ENCODE measurements around the gene GALNT11.
A peak's percentile ranks its signal among the peaks of the same experiment; 100 is the strongest.

GALNT11 gene

GRCh38 chr7:152025077-152025936, at the start of gene GALNT11:
Gene GALNT11, plus strand, starts transcription at chr7:152025674. Its CDS starts 68,554 bp downstream, at chr7:152094228.
- Histone ChIP-seq H3K36me3 (ENCODE audit: insufficient read depth, insufficient read length, low read length) (peaks cover 12% of the 10 kb centered on the region), H3K4me3 (ENCODE audit: insufficient read length, low read depth) (peak within 1 kb of the TSS; percentile 71), H3K9me3 (ENCODE audit: insufficient read depth, low read length) (peaks cover 12% of the 10 kb centered on the region; the same call in 1 of the 2 replicates), H3K9ac (ENCODE audit: insufficient read length, low read depth) (peak within 1 kb of the TSS; percentile 82), H3K27me3 (ENCODE audit: insufficient read depth, insufficient read length) (no peaks in the 10 kb centered on the region), H3K4me1 (ENCODE audit: insufficient read depth, insufficient read length) (no peaks in the 10 kb centered on the region)
- TF ChIP-seq YY1 (IDR thresholded peaks at IDR 0.05; ENCODE audit: insufficient read depth, insufficient read length) (no peak), ZNF274 (IDR thresholded peaks at IDR 0.05; ENCODE audit: low read depth, low read length) (no peak), SUZ12 (IDR thresholded peaks at IDR 0.05; ENCODE audit: extremely low read depth, insufficient read depth, insufficient read length) (no peak)
- peak; percentile 57 for DNase-seq (ENCODE audit: low read depth, low spot score)

GRCh38 chr7:151978616-151979015, 46.9 kb upstream of the GALNT11 start:
- Histone ChIP-seq H3K9ac (ENCODE audit: insufficient read length, low read depth) (no peak overlapping the region), H3K27me3 (ENCODE audit: insufficient read depth, insufficient read length) (no peaks in the 10 kb centered on the region), H3K36me3 (ENCODE audit: insufficient read depth, insufficient read length, low read length) (no peaks in the 10 kb centered on the region), H3K4me3 (ENCODE audit: insufficient read length, low read depth) (no peak overlapping the region), H3K9me3 (ENCODE audit: insufficient read depth, low read length) (no peaks in the 10 kb centered on the region), H3K4me1 (ENCODE audit: insufficient read depth, insufficient read length) (no peaks in the 10 kb centered on the region)
- no peak for DNase-seq (ENCODE audit: low read depth, low spot score)
- TF ChIP-seq YY1 (IDR thresholded peaks at IDR 0.05; ENCODE audit: insufficient read depth, insufficient read length) = no peak
- no peak for TF ChIP-seq ZNF274 (IDR thresholded peaks at IDR 0.05; ENCODE audit: low read depth, low read length)
- no peak for TF ChIP-seq SUZ12 (IDR thresholded peaks at IDR 0.05; ENCODE audit: extremely low read depth, insufficient read depth, insufficient read length)

DNA sequence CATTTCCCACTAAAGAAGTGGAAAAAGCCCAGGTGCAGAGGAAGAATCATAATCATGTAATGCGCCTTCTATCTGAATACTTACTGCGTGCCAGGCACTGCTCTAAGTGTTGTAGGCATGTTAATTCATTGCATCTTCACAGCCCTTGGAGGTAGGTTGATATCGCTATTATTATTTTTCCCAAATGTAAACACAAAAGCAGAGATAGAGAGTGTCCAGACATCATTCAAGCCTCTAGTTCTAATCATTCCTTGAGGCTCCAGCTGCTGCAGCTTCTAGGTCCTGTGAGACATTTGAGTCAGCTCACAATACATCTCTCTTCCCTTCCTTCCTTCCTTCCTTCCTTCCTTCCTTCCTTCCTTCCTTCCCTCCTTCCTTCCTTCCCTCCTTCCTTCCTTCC, 44.3 kb upstream of the GALNT11 start:
- H3K4me3 ChIP-seq (ENCODE audit: insufficient read length, low read depth) = no peak overlapping the region
- H3K9ac ChIP-seq (ENCODE audit: insufficient read length, low read depth) = no peak overlapping the region
- H3K9me3 ChIP-seq (ENCODE audit: insufficient read depth, low read length) = no peaks in the 10 kb centered on the region
- DNase-seq (ENCODE audit: low read depth, low spot score) = no peak
- no peaks in the 10 kb centered on the region for H3K27me3 ChIP-seq (ENCODE audit: insufficient read depth, insufficient read length)
- no peaks in the 10 kb centered on the region for H3K36me3 ChIP-seq (ENCODE audit: insufficient read depth, insufficient read length, low read length)
- no peaks in the 10 kb centered on the region for H3K4me1 ChIP-seq (ENCODE audit: insufficient read depth, insufficient read length)
- no peak for TF ChIP-seq ZNF274 (IDR thresholded peaks at IDR 0.05; ENCODE audit: low read depth, low read length)
- TF ChIP-seq YY1 (IDR thresholded peaks at IDR 0.05; ENCODE audit: insufficient read depth, insufficient read length) = no peak
- TF ChIP-seq SUZ12 (IDR thresholded peaks at IDR 0.05; ENCODE audit: extremely low read depth, insufficient read depth, insufficient read length) = no peak

DNA sequence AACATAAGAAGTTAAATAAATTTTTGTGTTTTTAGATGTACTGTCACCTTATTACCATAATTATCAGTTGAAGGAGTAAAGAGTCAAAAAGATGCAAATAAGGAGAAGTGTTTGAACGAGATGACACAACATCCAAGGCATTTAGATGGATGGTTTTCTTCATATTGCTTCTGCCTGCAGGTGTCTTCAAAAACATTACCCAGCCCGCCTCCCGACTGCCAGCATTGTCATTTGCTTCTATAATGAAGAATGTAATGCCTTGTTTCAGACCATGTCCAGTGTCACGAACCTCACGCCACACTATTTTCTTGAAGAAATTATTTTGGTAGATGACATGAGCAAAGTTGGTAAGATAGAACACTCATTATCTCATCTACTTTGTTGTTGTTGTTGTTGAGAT, 42.7 kb upstream of the GALNT11 start:
- no peak for DNase-seq (ENCODE audit: low read depth, low spot score)
- Histone ChIP-seq H3K36me3 (ENCODE audit: insufficient read depth, insufficient read length, low read length) (no peaks in the 10 kb centered on the region), H3K4me3 (ENCODE audit: insufficient read length, low read depth) (no peak overlapping the region), H3K9ac (ENCODE audit: insufficient read length, low read depth) (no peak overlapping the region), H3K9me3 (ENCODE audit: insufficient read depth, low read length) (no peaks in the 10 kb centered on the region), H3K27me3 (ENCODE audit: insufficient read depth, insufficient read length) (no peaks in the 10 kb centered on the region), H3K4me1 (ENCODE audit: insufficient read depth, insufficient read length) (no peaks in the 10 kb centered on the region)
- TF ChIP-seq ZNF274 (IDR thresholded peaks at IDR 0.05; ENCODE audit: low read depth, low read length) (no peak), SUZ12 (IDR thresholded peaks at IDR 0.05; ENCODE audit: extremely low read depth, insufficient read depth, insufficient read length) (no peak)

DNA sequence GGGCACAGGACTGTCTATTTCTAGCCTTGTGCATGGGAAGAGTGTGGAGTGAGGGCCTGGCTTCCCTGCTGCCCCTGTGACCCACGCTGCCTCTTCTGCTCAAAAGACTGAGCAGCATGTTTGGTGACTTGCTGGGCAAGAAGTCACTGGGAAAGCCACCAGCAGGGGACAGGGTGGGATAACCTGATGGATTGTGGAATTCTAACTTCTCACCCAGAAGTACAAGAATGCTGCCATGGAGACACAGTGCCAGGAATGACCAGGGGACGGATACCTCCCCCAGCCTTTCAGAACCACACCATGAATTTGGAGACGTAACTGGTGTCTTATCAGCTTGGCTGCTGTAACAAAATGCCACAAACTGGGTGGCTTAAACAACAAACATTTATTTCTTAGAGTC, 40.9 kb upstream of the GALNT11 start:
- no peak overlapping the region for H3K4me3 ChIP-seq (ENCODE audit: insufficient read length, low read depth)
- no peaks in the 10 kb centered on the region for H3K27me3 ChIP-seq (ENCODE audit: insufficient read depth, insufficient read length)
- no peaks in the 10 kb centered on the region for H3K9me3 ChIP-seq (ENCODE audit: insufficient read depth, low read length)
- DNase-seq (ENCODE audit: low read depth, low spot score) = no peak
- no peaks in the 10 kb centered on the region for H3K4me1 ChIP-seq (ENCODE audit: insufficient read depth, insufficient read length)
- TF ChIP-seq YY1 (IDR thresholded peaks at IDR 0.05; ENCODE audit: insufficient read depth, insufficient read length) (no peak), SUZ12 (IDR thresholded peaks at IDR 0.05; ENCODE audit: extremely low read depth, insufficient read depth, insufficient read length) (no peak), ZNF274 (IDR thresholded peaks at IDR 0.05; ENCODE audit: low read depth, low read length) (no peak)
- no peak overlapping the region for H3K9ac ChIP-seq (ENCODE audit: insufficient read length, low read depth)
- H3K36me3 ChIP-seq (ENCODE audit: insufficient read depth, insufficient read length, low read length) = no peaks in the 10 kb centered on the region

GRCh38 chr7:151987748-151988529, 37.5 kb upstream of the GALNT11 start:
- Histone ChIP-seq H3K4me3 (ENCODE audit: insufficient read length, low read depth) (no peak overlapping the region), H3K4me1 (ENCODE audit: insufficient read depth, insufficient read length) (no peaks in the 10 kb centered on the region), H3K27me3 (ENCODE audit: insufficient read depth, insufficient read length) (no peaks in the 10 kb centered on the region), H3K9ac (ENCODE audit: insufficient read length, low read depth) (no peak overlapping the region), H3K36me3 (ENCODE audit: insufficient read depth, insufficient read length, low read length) (no peaks in the 10 kb centered on the region), H3K9me3 (ENCODE audit: insufficient read depth, low read length) (no peaks in the 10 kb centered on the region)
- peak; percentile 18 for DNase-seq (ENCODE audit: low read depth, low spot score)
- no peak for TF ChIP-seq YY1 (IDR thresholded peaks at IDR 0.05; ENCODE audit: insufficient read depth, insufficient read length)
- no peak for TF ChIP-seq ZNF274 (IDR thresholded peaks at IDR 0.05; ENCODE audit: low read depth, low read length)
- no peak for TF ChIP-seq SUZ12 (IDR thresholded peaks at IDR 0.05; ENCODE audit: extremely low read depth, insufficient read depth, insufficient read length)

- Histone ChIP-seq H3K27me3 (ENCODE audit: insufficient read depth, insufficient read length) (no peaks in the 10 kb centered on the region), H3K9ac (ENCODE audit: insufficient read length, low read depth) (no peak overlapping the region), H3K4me3 (ENCODE audit: insufficient read length, low read depth) (no peak overlapping the region), H3K36me3 (ENCODE audit: insufficient read depth, insufficient read length, low read length) (no peaks in the 10 kb centered on the region), H3K4me1 (ENCODE audit: insufficient read depth, insufficient read length) (no peaks in the 10 kb centered on the region), H3K9me3 (ENCODE audit: insufficient read depth, low read length) (no peaks in the 10 kb centered on the region)
- DNase-seq (ENCODE audit: low read depth, low spot score) = peak; percentile 59
- TF ChIP-seq YY1 (IDR thresholded peaks at IDR 0.05; ENCODE audit: insufficient read depth, insufficient read length) (no peak), ZNF274 (IDR thresholded peaks at IDR 0.05; ENCODE audit: low read depth, low read length) (no peak), SUZ12 (IDR thresholded peaks at IDR 0.05; ENCODE audit: extremely low read depth, insufficient read depth, insufficient read length) (no peak)
Measured at GRCh38 chr7:151992375-151992774, 33.1 kb upstream of the GALNT11 start.

Data from NT2/D1 (cell line).